H1 (cell line): Measurements from ENCODE around the gene LRRTM3. TPM values are rescaled to one million over a fixed set of nuclear protein-coding genes. Genes with fewer than 3 reads are reported as not detected.

Source experiments
- CTCF ChIA-PET: fragments of 300-600 bp; sonication (Branson Sonifier 250); formaldehyde crosslinking; loops from one replicate; lab custom pipeline; 2021; ENCODE audit not compliant: partially characterized antibody; lab: Charles Lee
- POLR2A ChIA-PET: fragments of 300-600 bp; sonication (Branson Sonifier 250); formaldehyde crosslinking; loops from one replicate; lab custom pipeline; 2021; ENCODE audit warnings: inconsistent platforms; ENCODE audit not compliant: partially characterized antibody; lab: Charles Lee
- DNase-seq, 2 experiments: peaks; one replicate each; pipeline versions ENCODE4 v3.0.0 to v3.0.0-alpha.2; 2010 to 2022; ENCODE audit warnings: low spot score in 2 of 2, low read depth in 1 of 2, mixed read lengths in 1 of 2
- FAIRE-seq: peaks from 2 replicates; lab custom pipeline; 2011; peaks lifted over from hg19 to GRCh38; lab: Jason Lieb, UNC
- H2AFZ ChIP-seq: 2 replicates; pipeline ENCODE4 v1.8.1; 2012; ENCODE audit warnings: low read length, inconsistent platforms
- H2AK5ac ChIP-seq: 2 replicates; pipeline ENCODE4 v1.6.1; 2013; ENCODE audit warnings: low read depth, low read length
- H2BK120ac ChIP-seq: replicated peaks from 2 replicates; pipeline ENCODE3; 2013; ENCODE audit warnings: low read depth, low read length, inconsistent platforms
- H2BK12ac ChIP-seq: 2 replicates; pipeline ENCODE4 v1.6.1; 2013; ENCODE audit warnings: low read depth, low read length
- H2BK15ac ChIP-seq: 2 replicates; pipeline ENCODE4 v1.6.1; 2013; ENCODE audit warnings: low read length
- H2BK20ac ChIP-seq: 2 replicates; pipeline ENCODE4 v1.6.1; 2013; ENCODE audit warnings: low read length
- H2BK5ac ChIP-seq: 2 replicates; pipeline ENCODE4 v1.6.1; 2013; ENCODE audit warnings: low read depth, low read length
- H3K14ac ChIP-seq: 2 replicates; pipeline ENCODE4 v1.6.1; 2013; ENCODE audit warnings: inconsistent platforms; ENCODE audit not compliant: insufficient read length
- H3K18ac ChIP-seq: 2 replicates; pipeline ENCODE4 v1.6.1; 2013; ENCODE audit warnings: low read length; ENCODE audit errors: extremely low read depth
- H3K23ac ChIP-seq: 2 replicates; pipeline ENCODE4 v1.6.1; 2013; ENCODE audit warnings: inconsistent platforms; ENCODE audit not compliant: insufficient read length
- H3K23me2 ChIP-seq: 2 replicates; pipeline ENCODE4 v1.6.1; 2013; ENCODE audit warnings: low read depth, low read length
- H3K27ac ChIP-seq: 2 replicates; pipeline ENCODE4 v1.6.1; 2011; ENCODE audit warnings: low read depth, low read length, inconsistent platforms
- H3K27me3 ChIP-seq, 4 experiments: replicated peaks in 1 of 4; 1 replicate in 1 of 4; 2 replicates in 3 of 4; pipeline versions ENCODE4 v1.6.1 to v1.8.1; 2011 to 2013; ENCODE audit warnings: low read length in 3 of 4, mild to moderate bottlenecking in 3 of 4, inconsistent platforms in 2 of 4, mixed read lengths in 2 of 4, moderate library complexity in 1 of 4; ENCODE audit not compliant: control insufficient read depth in 3 of 4, insufficient read depth in 3 of 4; ENCODE audit errors: extremely low read depth in 1 of 4
- H3K36me3 ChIP-seq, 4 experiments: 2 replicates each; pipeline versions ENCODE4 v1.6.1 to v1.8.1; 2011 to 2013; ENCODE audit warnings: mild to moderate bottlenecking in 4 of 4, low read length in 3 of 4, moderate library complexity in 2 of 4, control low read depth in 1 of 4, inconsistent platforms in 1 of 4; ENCODE audit not compliant: insufficient read depth in 4 of 4, control insufficient read depth in 2 of 4
- H3K4ac ChIP-seq: replicated peaks from 2 replicates; pipeline ENCODE3; 2013; ENCODE audit warnings: low read length, low read depth, mixed read lengths, inconsistent platforms; ENCODE audit not compliant: insufficient read length
- H3K4me1 ChIP-seq, 4 experiments: replicated peaks in 1 of 4; 1 replicate in 1 of 4; 2 replicates in 3 of 4; pipeline versions ENCODE4 v1.6.1 to v1.8.1; 2011 to 2013; ENCODE audit warnings: low read length in 3 of 4, inconsistent platforms in 2 of 4, mixed read lengths in 1 of 4; ENCODE audit not compliant: insufficient read depth in 4 of 4, control insufficient read depth in 3 of 4
- H3K4me2 ChIP-seq, 2 experiments: 2 replicates each; pipeline versions ENCODE4 v1.6.1 to v1.8.1; 2011 to 2013; ENCODE audit warnings: low read depth in 2 of 2, low read length in 2 of 2, control low read depth in 1 of 2, inconsistent platforms in 1 of 2, mild to moderate bottlenecking in 1 of 2; ENCODE audit not compliant: insufficient read depth in 1 of 2
- H3K4me3 ChIP-seq, 4 experiments: fragments of 200-600, 300-600 bp in 1 of 4; sonication (generic), shearing (Covaris generic), sonication (Bioruptor Twin) in 1 of 4; 2 replicates each; pipeline versions ENCODE4 v1.5.1 to v1.8.1; 2011 to 2016; ENCODE audit warnings: low read length in 4 of 4, low read depth in 3 of 4, control low read depth in 2 of 4, inconsistent platforms in 2 of 4, mild to moderate bottlenecking in 2 of 4, mixed read lengths in 1 of 4, moderate library complexity in 1 of 4; ENCODE audit not compliant: insufficient read depth in 2 of 4; ENCODE audit errors: extremely low read depth in 1 of 4
- H3K56ac ChIP-seq: replicated peaks from 2 replicates; pipeline ENCODE3; 2013; ENCODE audit warnings: low read depth, mild to moderate bottlenecking, mixed read lengths, low read length, inconsistent platforms; ENCODE audit not compliant: insufficient read length
- H3K79me1 ChIP-seq: 2 replicates; pipeline ENCODE4 v1.6.1; 2013; ENCODE audit warnings: low read depth, low read length, control low read depth
- H3K79me2 ChIP-seq, 2 experiments: 2 replicates each; pipeline versions ENCODE4 v1.6.1 to v1.8.1; 2012 to 2013; ENCODE audit warnings: low read length in 2 of 2, mild to moderate bottlenecking in 2 of 2, inconsistent platforms in 1 of 2; ENCODE audit not compliant: insufficient read depth in 2 of 2, control insufficient read depth in 1 of 2
- H3K9ac ChIP-seq, 4 experiments: replicated peaks in 1 of 4; 1 replicate in 1 of 4; 2 replicates in 3 of 4; pipeline versions ENCODE4 v1.6.1 to v1.8.1; 2011 to 2013; ENCODE audit warnings: low read depth in 3 of 4, low read length in 3 of 4, control low read depth in 2 of 4, mild to moderate bottlenecking in 2 of 4, moderate library complexity in 2 of 4, inconsistent platforms in 1 of 4; ENCODE audit errors: extremely low read depth in 1 of 4
- H3K9me3 ChIP-seq, 2 experiments: 2 replicates each; pipeline versions ENCODE4 v1.6.1 to v1.8.1; 2012 to 2013; ENCODE audit warnings: mild to moderate bottlenecking in 2 of 2, moderate library complexity in 2 of 2, control low read depth in 1 of 2, inconsistent platforms in 1 of 2, low read depth in 1 of 2, low read length in 1 of 2, mixed read lengths in 1 of 2; ENCODE audit not compliant: insufficient read depth in 2 of 2
- H4K20me1 ChIP-seq, 2 experiments: replicated peaks in 1 of 2; 2 replicates each; pipeline versions ENCODE3 to v1.8.1; 2011 to 2013; ENCODE audit warnings: inconsistent platforms in 2 of 2, low read length in 2 of 2, mild to moderate bottlenecking in 1 of 2; ENCODE audit not compliant: insufficient read depth in 2 of 2, control insufficient read depth in 1 of 2
- H4K5ac ChIP-seq: 2 replicates; pipeline ENCODE4 v1.6.1; 2013; ENCODE audit warnings: low read length, low read depth, mixed read lengths, inconsistent platforms; ENCODE audit not compliant: insufficient read length
- H4K8ac ChIP-seq: 2 replicates; pipeline ENCODE4 v1.8.0; 2013; ENCODE audit warnings: mild to moderate bottlenecking, moderate library complexity, low read length, inconsistent platforms; ENCODE audit not compliant: insufficient read depth; ENCODE audit errors: extremely low read depth
- H4K91ac ChIP-seq: replicated peaks from 2 replicates; pipeline ENCODE3; 2013; ENCODE audit warnings: low read length, mixed read lengths, inconsistent platforms; ENCODE audit not compliant: insufficient read length
- CEBPB ChIP-seq: IDR thresholded peaks from 2 replicates; pipeline ENCODE4 v1.6.1; 2012; ENCODE audit warnings: low read depth, low read length
- CREB1 ChIP-seq: IDR thresholded peaks from 2 replicates; pipeline ENCODE4 v1.6.1; 2012; ENCODE audit warnings: inconsistent platforms
- MAX ChIP-seq: IDR thresholded peaks from 2 replicates; pipeline ENCODE4 v1.6.1; 2012; ENCODE audit warnings: inconsistent platforms
- NANOG ChIP-seq: IDR thresholded peaks from 2 replicates; pipeline ENCODE4 v1.6.1; 2011; ENCODE audit warnings: low read length, low read depth, mild to moderate bottlenecking, inconsistent platforms; ENCODE audit not compliant: insufficient read depth, poor library complexity, severe bottlenecking
- RXRA ChIP-seq: IDR thresholded peaks from 2 replicates; pipeline ENCODE4 v1.6.1; 2011; ENCODE audit warnings: low read depth, mild to moderate bottlenecking, low read length, moderate library complexity; ENCODE audit not compliant: insufficient read depth
- SUZ12 ChIP-seq: fragments of 200-600 bp; sonication (generic); IDR thresholded peaks from 2 replicates; pipeline ENCODE4 v1.6.1; 2012; ENCODE audit warnings: mild to moderate bottlenecking, inconsistent platforms, low read length, moderate library complexity, mixed read lengths
- TCF12 ChIP-seq: IDR thresholded peaks from 2 replicates; pipeline ENCODE4 v1.6.1; 2011; ENCODE audit warnings: low read depth, mild to moderate bottlenecking, low read length
- polyA plus RNA-seq, 7 experiments: library from polyadenylated mRNA; depleted of rRNA in 3 of 7; stranded (reverse) in 5 of 7; unstranded in 2 of 7; fragments of >200 nt in 5 of 7; fragments of 200-250 nt in 2 of 7; gene quantifications; 1 replicate in 5 of 7; 2 replicates in 1 of 7; 4 replicates in 1 of 7; pipeline versions ENCODE4 v1.2.1 to v1.2.3, GENCODE V29; 2011 to 2013; ENCODE audit warnings: missing spikeins in 2 of 7, mixed read lengths in 2 of 7
- total RNA-seq: library from RNA; stranded (reverse); fragmentation: NEBNext Ultra II Directional; extraction: Animal tissue kit (Norgen Biotek cat#: 25700); gene quantifications from 2 replicates; pipeline ENCODE4 v1.2.1, GENCODE V29; 2021

Gene LRRTM3
- total and polyA plus RNA-seq, 2 of the 8 experiments (the other 6 are each of a cell fraction or from before 2014, with no cell fraction given), result 0.33 to 0.48 TPM

- TF ChIP-seq TCF12 (no peak), MAX (no peak), CREB1 (no peak), SUZ12 (no peak), RXRA (no peak), CEBPB (no peak), NANOG (no peak)
- H3K9me3 ChIP-seq, result no peaks in the 10 kb centered on the region
- CTCF ChIA-PET, result no interaction called here
Observed at GRCh38 chr10:67110286-67110685, 184.4 kb downstream of the LRRTM3 start.

More at GRCh38 chr10:67110286-67110685, 184.4 kb downstream of the LRRTM3 start:
- Histone ChIP-seq H2BK12ac (no peak overlapping the region), H4K20me1 (no peaks in the 10 kb centered on the region), H3K27me3 (no peaks in the 10 kb centered on the region), H3K23me2 (no peaks in the 10 kb centered on the region), H3K4me2 (no peak overlapping the region), H3K9ac (no peak overlapping the region), H3K18ac (no peak overlapping the region), H3K56ac (no peak overlapping the region), H4K8ac (no peak overlapping the region), H3K79me1 (no peaks in the 10 kb centered on the region), H4K5ac (no peak overlapping the region), H3K4ac (no peak overlapping the region), H2BK5ac (no peak overlapping the region), H4K91ac (no peak overlapping the region), H3K23ac (no peak overlapping the region), H3K4me1 (no peaks in the 10 kb centered on the region), H3K4me3 (no peak overlapping the region), H3K27ac (no peak overlapping the region), H3K36me3 (no peaks in the 10 kb centered on the region), H2BK20ac (no peak overlapping the region), H2BK15ac (no peak overlapping the region), H3K14ac (no peak overlapping the region), H2AK5ac (no peak overlapping the region), H2BK120ac (no peak overlapping the region), H3K79me2 (no peaks in the 10 kb centered on the region), H2AFZ (no peak overlapping the region)
- FAIRE-seq, result no peak
- DNase-seq, result no peak
- POLR2A ChIA-PET, result no interaction called here
